ENCODE results near the gene EGR2. TPM values are rescaled to one million over a fixed set of nuclear protein-coding genes. Genes with fewer than 3 reads are reported as not detected.

EGR2 gene
- total RNA-seq, 1 experiment from 2014 or later = 2.6 TPM

GRCh38 chr10:62831346-62831745, 15.2 kb upstream of the EGR2 start:
- H2BK20ac ChIP-seq (ENCODE audit: low read depth, low read length, poor library complexity, severe bottlenecking) = no peak overlapping the region
- no peak overlapping the region for H3K4ac ChIP-seq (ENCODE audit: low read depth, low read length)
- H3K27me3 ChIP-seq (ENCODE audit: insufficient read depth, low read length) = no peaks in the 10 kb centered on the region
- H3K4me2 ChIP-seq (ENCODE audit: insufficient read depth, insufficient read length, low read length) = no peak overlapping the region
- H2BK120ac ChIP-seq (ENCODE audit: low read depth, low read length, poor library complexity, severe bottlenecking) = no peak overlapping the region
- H3K27me3 Mint-ChIP-seq (ENCODE audit: low read depth) = no peaks in the 10 kb centered on the region
- no peak overlapping the region for H3K23ac ChIP-seq (ENCODE audit: insufficient read length, low read depth, low read length)
- H2BK12ac ChIP-seq (ENCODE audit: insufficient read length, low read depth, low read length) = no peak overlapping the region
- DNase-seq = no peak
- no peak overlapping the region for H3K18ac ChIP-seq (ENCODE audit: insufficient read length, low read depth, low read length)
- no peaks in the 10 kb centered on the region for H3K79me1 ChIP-seq (ENCODE audit: insufficient read depth, low read depth, low read length, poor library complexity, severe bottlenecking)
- no peak overlapping the region for H3K27ac ChIP-seq (ENCODE audit: insufficient read length, low read depth, low read length)
- no peak overlapping the region for H3K27ac Mint-ChIP-seq
- TF ChIP-seq CTCF (conservative IDR thresholded peaks at IDR 0.05) = no peak
- no peak overlapping the region for H4K5ac ChIP-seq (ENCODE audit: insufficient read length, low read depth, low read length)
- no peak overlapping the region for H4K91ac ChIP-seq (ENCODE audit: insufficient read length, low read depth, low read length)
- H4K8ac ChIP-seq (replicated peaks; ENCODE audit: insufficient read length, low read depth, low read length) = no peak overlapping the region
- H3K9me3 Mint-ChIP-seq = peaks cover 0 to 6% of the 10 kb centered on the region in 2 experiments; a peak in 1 of 5 replicates
- H2BK5ac ChIP-seq (ENCODE audit: insufficient read length, low read length) = no peak overlapping the region
- H3K4me1 Mint-ChIP-seq = peaks cover 3 to 4% of the 10 kb centered on the region in 2 experiments
- H2AK5ac ChIP-seq (ENCODE audit: insufficient read length, low read length) = no peak overlapping the region
- no peaks in the 10 kb centered on the region for H3K79me2 ChIP-seq (ENCODE audit: insufficient read depth, low read length)
- H3K36me3 Mint-ChIP-seq (ENCODE audit: insufficient read depth in 1 of 3, low read depth in 3 of 3) = no peaks in the 10 kb centered on the region
- no peaks in the 10 kb centered on the region for H4K20me1 ChIP-seq (ENCODE audit: control insufficient read depth, insufficient read depth, insufficient read length)
- no peaks in the 10 kb centered on the region for H3K9me3 ChIP-seq (ENCODE audit: control insufficient read depth, low read depth, low read length)
- no peak overlapping the region for H3K14ac ChIP-seq (ENCODE audit: insufficient read depth, low read length)
- no peak overlapping the region for H3K4me3 Mint-ChIP-seq
- no peak overlapping the region for H2BK15ac ChIP-seq (ENCODE audit: low read depth, low read length)
- no peak overlapping the region for H3K9ac ChIP-seq (ENCODE audit: extremely low read depth, insufficient read length, low read length)
- no peaks in the 10 kb centered on the region for H3K23me2 ChIP-seq (ENCODE audit: insufficient read length, low read depth, low read length, poor library complexity, severe bottlenecking)
- H3T11ph ChIP-seq (ENCODE audit: low read length) = no peak overlapping the region
- H3K4me1 ChIP-seq (ENCODE audit: insufficient read depth, low read length) = no peaks in the 10 kb centered on the region
- H3K56ac ChIP-seq (ENCODE audit: insufficient read length, low read depth, low read length) = no peak overlapping the region
- no peak overlapping the region for H2AFZ ChIP-seq (ENCODE audit: low read length)
- WGBS (ENCODE audit: extremely low coverage, insufficient read length, low lambda C conversion rate) = no CpG with 5 or more reads among the region's 2 CpGs

All from H9 (cell line).